HepG2 (cell line): ENCODE measurements around the gene MXD3. TPM values are rescaled to one million over a fixed set of nuclear protein-coding genes. Genes with fewer than 3 reads are reported as not detected.
A peak's percentile ranks its signal among the peaks of the same experiment; 100 is the strongest.

Experiments
- AHR ChIP-seq: IDR thresholded peaks from 2 replicates; pipeline ENCODE4 v1.6.1; 2018; ENCODE audit warnings: missing genetic modification reagents, missing compliant biosample characterization
- CC2D1A ChIP-seq: sonication (generic); formaldehyde crosslinking; IDR thresholded peaks from 2 replicates; pipeline ENCODE4 v1.8.1; 2023; ENCODE audit warnings: mild to moderate bottlenecking, missing genetic modification reagents
- CEBPG ChIP-seq: IDR thresholded peaks from 2 replicates; pipeline ENCODE4 v1.6.1; 2016
- ESRRA ChIP-seq: sonication (generic); formaldehyde crosslinking; IDR thresholded peaks from 2 replicates; pipeline ENCODE4 v1.5.1; 2020; ENCODE audit warnings: mild to moderate bottlenecking, low read depth, missing genetic modification reagents
- MEIS2 ChIP-seq: sonication (generic); formaldehyde crosslinking; IDR thresholded peaks from 2 replicates; pipeline ENCODE4 v1.9.0; 2021; ENCODE audit warnings: mild to moderate bottlenecking, missing genetic modification reagents
- MLLT10 ChIP-seq: sonication (generic); formaldehyde crosslinking; IDR thresholded peaks from 2 replicates; pipeline ENCODE4 v1.4.0; 2020; ENCODE audit warnings: missing genetic modification reagents
- MNT ChIP-seq: fragments of 450-650 bp; IDR thresholded peaks from 2 replicates; pipeline ENCODE4 v1.6.1; 2016
- NR2F1 ChIP-seq, 2 experiments: fragments of 450-650 bp in 1 of 2; formaldehyde crosslinking in 1 of 2; IDR thresholded peaks; 2 replicates each; pipeline versions ENCODE4 v1.5.0 to v1.6.1; 2016 to 2020; ENCODE audit warnings: mild to moderate bottlenecking in 1 of 2, missing compliant biosample characterization in 1 of 2, missing genetic modification reagents in 1 of 2, moderate library complexity in 1 of 2
- NR2F6 ChIP-seq, 2 experiments: IDR thresholded peaks; 2 replicates each; pipeline ENCODE4 v1.6.1; 2016; ENCODE audit warnings: antibody characterized with exemption in 1 of 2, mild to moderate bottlenecking in 1 of 2
- POLR2G ChIP-seq: fragments of 200-400 bp; formaldehyde crosslinking; IDR thresholded peaks from 2 replicates; pipeline ENCODE4 v1.6.1; 2018; ENCODE audit warnings: mild to moderate bottlenecking, low read depth, low read length, moderate library complexity
- PRDM15 ChIP-seq: sonication (generic); formaldehyde crosslinking; IDR thresholded peaks from 2 replicates; pipeline ENCODE4 v1.4.0; 2020; ENCODE audit warnings: missing genetic modification reagents
- SNAPC2 ChIP-seq: sonication (generic); formaldehyde crosslinking; IDR thresholded peaks from 2 replicates; pipeline ENCODE4 v1.8.1; 2022; ENCODE audit warnings: mild to moderate bottlenecking, missing genetic modification reagents
- TRIM24 ChIP-seq: sonication (generic); formaldehyde crosslinking; IDR thresholded peaks from 2 replicates; pipeline ENCODE4 v1.8.0; 2022; ENCODE audit warnings: mild to moderate bottlenecking, missing genetic modification reagents
- TSC22D2 ChIP-seq: sonication (generic); formaldehyde crosslinking; IDR thresholded peaks from 2 replicates; pipeline ENCODE4 v1.5.1; 2020; ENCODE audit warnings: missing genetic modification reagents, mild to moderate bottlenecking, borderline replicate concordance
- WIZ ChIP-seq: sonication (generic); formaldehyde crosslinking; IDR thresholded peaks from 2 replicates; pipeline ENCODE4 v1.5.1; 2020; ENCODE audit warnings: mild to moderate bottlenecking, missing genetic modification reagents
- ZBTB2 ChIP-seq: sonication (generic); formaldehyde crosslinking; IDR thresholded peaks from 2 replicates; pipeline ENCODE4 v1.8.0; 2022; ENCODE audit warnings: low read depth, missing genetic modification reagents
- ZHX1 ChIP-seq: sonication (generic); formaldehyde crosslinking; IDR thresholded peaks from 2 replicates; pipeline ENCODE4 v1.8.1; 2022; ENCODE audit warnings: low read depth, mild to moderate bottlenecking, missing genetic modification reagents
- ZNF224 ChIP-seq: sonication (generic); formaldehyde crosslinking; IDR thresholded peaks from 2 replicates; pipeline ENCODE4 v1.5.0; 2020; ENCODE audit warnings: mild to moderate bottlenecking, missing genetic modification reagents
- polyA plus RNA-seq, 8 experiments: library from polyadenylated mRNA; depleted of rRNA in 3 of 8; stranded (reverse) in 7 of 8; unstranded in 1 of 8; fragments of >200 nt; fragmentation: Illumina TruSeq in 4 of 8; extraction: Trizol in 4 of 8; gene quantifications; 2 replicates each; pipeline versions ENCODE4 v1.2.1 to v1.2.3, GENCODE V29; 2011 to 2016; ENCODE audit warnings: low read depth in 4 of 8, missing spikeins in 1 of 8, mixed read lengths in 1 of 8; ENCODE audit not compliant: insufficient read depth in 1 of 8
- total RNA-seq, 5 experiments: library from RNA; depleted of rRNA; stranded (reverse); fragments of >200 nt; fragmentation: Illumina TruSeq; extraction: Trizol; gene quantifications; 2 replicates each; pipeline ENCODE4 v1.2.3, GENCODE V29; 2016; ENCODE audit warnings: low read depth in 1 of 5

MXD3 gene
- total and polyA plus RNA-seq, 2 of the 13 experiments (the other 11 are each of a cell fraction or from before 2014, with no cell fraction given) = 10.5 to 12.8 TPM

- TF ChIP-seq ZBTB2 (CRISPR knock-in tag) (no peak), NR2F6 (IDR thresholded peaks at IDR 0.05) (no peak), NR2F6 (CRISPR knock-in tag; IDR thresholded peaks at IDR 0.05) (peak; percentile 28; the same call in 1 of the 2 replicates), SNAPC2 (CRISPR knock-in tag) (no peak), MEIS2 (CRISPR knock-in tag) (no peak), ZNF224 (CRISPR knock-in tag) (0 out of 2 replicates have a peak, but pooled peaks have one; percentile 30), CEBPG (CRISPR knock-in tag) (no peak), POLR2G (peak; percentile 85), WIZ (CRISPR knock-in tag) (no peak), ESRRA (CRISPR knock-in tag) (no peak), MNT (0 out of 2 replicates have a peak, but pooled peaks have one; percentile 4), TRIM24 (CRISPR knock-in tag) (no peak), ZHX1 (CRISPR knock-in tag) (0 out of 2 replicates have a peak, but pooled peaks have one; percentile 50), CC2D1A (CRISPR knock-in tag) (0 out of 2 replicates have a peak, but pooled peaks have one; percentile 78), NR2F1 (CRISPR knock-in tag; IDR thresholded peaks at IDR 0.05) (0 out of 4 replicates have a peak, but pooled peaks of 1 of the 2 experiments have one; percentile 9), MLLT10 (CRISPR knock-in tag) (no peak), TSC22D2 (CRISPR knock-in tag) (0 out of 2 replicates have a peak, but pooled peaks have one; percentile 59), AHR (CRISPR knock-in tag) (peak; percentile 61; the same call in 1 of the 2 replicates), PRDM15 (CRISPR knock-in tag) (0 out of 2 replicates have a peak, but pooled peaks have one; percentile 17)
These were observed 40.0 kb upstream of the MXD3 start, which contains the start of gene LMAN2 (continued) for GRCh38 chr5:177351392-177352329.
